AG04449 (cell line): ENCODE results near the gene NOS1AP.

Source experiments
- CTCF ChIA-PET: fragments of 350-600 bp; formaldehyde crosslinking; extraction: SDS; loops from one replicate; lab custom pipeline; 2021; ENCODE audit warnings: antibody characterized with exemption; lab: Yijun Ruan, JAX
- POLR2A ChIA-PET: fragments of 400-600, 350-600 bp; formaldehyde crosslinking; extraction: SDS; loops from one replicate; lab custom pipeline; 2020; ENCODE audit warnings: antibody characterized with exemption, inconsistent platforms; lab: Yijun Ruan, JAX
- DNase-seq: peaks from one replicate; pipeline ENCODE4 v3.0.0-alpha.2; 2010; ENCODE audit warnings: low read depth, low spot score
- H3K4me3 ChIP-seq: 2 replicates; pipeline ENCODE4 v1.5.1; 2011; ENCODE audit warnings: low read depth, mild to moderate bottlenecking, control low read depth, low read length
- TF ChIP-seq, protein P1 (sequence below): IDR thresholded peaks from one replicate; pipeline ENCODE4 v1.5.1; 2011; ENCODE audit warnings: mild to moderate bottlenecking, moderate library complexity, low read length, control low read depth, inconsistent platforms; ENCODE audit not compliant: insufficient read depth; ENCODE audit errors: missing control alignments

The NOS1AP gene

GRCh38 chr1:162180813-162181212 lies 111.3 kb downstream of the NOS1AP start:
- TF ChIP-seq, protein P1, sequence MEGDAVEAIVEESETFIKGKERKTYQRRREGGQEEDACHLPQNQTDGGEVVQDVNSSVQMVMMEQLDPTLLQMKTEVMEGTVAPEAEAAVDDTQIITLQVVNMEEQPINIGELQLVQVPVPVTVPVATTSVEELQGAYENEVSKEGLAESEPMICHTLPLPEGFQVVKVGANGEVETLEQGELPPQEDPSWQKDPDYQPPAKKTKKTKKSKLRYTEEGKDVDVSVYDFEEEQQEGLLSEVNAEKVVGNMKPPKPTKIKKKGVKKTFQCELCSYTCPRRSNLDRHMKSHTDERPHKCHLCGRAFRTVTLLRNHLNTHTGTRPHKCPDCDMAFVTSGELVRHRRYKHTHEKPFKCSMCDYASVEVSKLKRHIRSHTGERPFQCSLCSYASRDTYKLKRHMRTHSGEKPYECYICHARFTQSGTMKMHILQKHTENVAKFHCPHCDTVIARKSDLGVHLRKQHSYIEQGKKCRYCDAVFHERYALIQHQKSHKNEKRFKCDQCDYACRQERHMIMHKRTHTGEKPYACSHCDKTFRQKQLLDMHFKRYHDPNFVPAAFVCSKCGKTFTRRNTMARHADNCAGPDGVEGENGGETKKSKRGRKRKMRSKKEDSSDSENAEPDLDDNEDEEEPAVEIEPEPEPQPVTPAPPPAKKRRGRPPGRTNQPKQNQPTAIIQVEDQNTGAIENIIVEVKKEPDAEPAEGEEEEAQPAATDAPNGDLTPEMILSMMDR, result no peak
- no peak for DNase-seq
- CTCF ChIA-PET, result no interaction called here
- POLR2A ChIA-PET, result no interaction called here
- no peak overlapping the region for H3K4me3 ChIP-seq

DNA sequence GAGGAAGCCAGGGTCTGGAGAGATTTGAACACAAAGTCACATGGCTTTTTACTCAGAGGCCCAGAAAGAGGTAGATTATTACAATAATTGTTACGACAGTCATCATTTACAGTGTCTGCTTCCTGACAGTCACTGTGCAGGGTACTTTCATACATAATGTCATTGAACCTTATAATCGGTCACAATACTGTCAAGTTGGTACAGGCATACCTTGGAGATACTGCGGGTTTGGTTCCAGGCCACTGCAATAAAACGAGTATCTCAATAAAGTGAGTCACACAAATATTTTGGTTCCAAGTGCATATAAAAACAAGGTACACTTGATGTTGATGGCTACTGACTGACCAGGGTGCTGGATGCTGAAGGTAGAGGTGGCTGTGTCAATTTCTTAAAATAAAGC lies 112.6 kb downstream of the NOS1AP start:
- H3K4me3 ChIP-seq, result no peak overlapping the region
- TF ChIP-seq, protein P1, result no peak
- DNase-seq, result no peak
- ChIA-PET POLR2A (interaction anchor here (0.7 kb wide), 1 partner anchor 25 kb away, joined by 3 read pairs; no protein-coding TSS in a partner anchor), CTCF (no interaction called here)

- DNase-seq, result no peak
- ChIA-PET POLR2A (no interaction called here), CTCF (no interaction called here)
Observed at GRCh38 chr1:162185314-162186025, 116.0 kb downstream of the NOS1AP start.

DNA sequence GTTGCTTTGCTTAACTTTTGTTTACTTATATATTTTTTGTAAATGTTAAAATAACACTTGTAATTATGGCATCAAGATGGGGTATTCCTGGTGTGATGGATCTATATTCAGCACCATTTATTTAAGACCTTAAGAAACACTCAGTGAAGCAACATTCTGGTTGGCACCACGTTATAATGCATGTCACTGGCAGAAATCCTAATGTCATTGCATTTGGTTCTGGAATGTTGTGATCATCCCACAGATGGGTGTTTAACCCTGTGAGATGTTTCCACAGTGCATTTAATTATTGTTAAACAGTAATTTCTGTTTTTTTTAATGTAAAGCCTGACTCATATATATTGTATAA lies 116.5 kb downstream of the NOS1AP start:
- CTCF ChIA-PET, result no interaction called here
- POLR2A ChIA-PET, result no interaction called here
- TF ChIP-seq, protein P1, result no peak
- DNase-seq, result no peak
- no peak overlapping the region for H3K4me3 ChIP-seq

More at GRCh38 chr1:162185314-162186025, 116.0 kb downstream of the NOS1AP start:
- H3K4me3 ChIP-seq, result no peak overlapping the region
- TF ChIP-seq, protein P1, result no peak

DNA sequence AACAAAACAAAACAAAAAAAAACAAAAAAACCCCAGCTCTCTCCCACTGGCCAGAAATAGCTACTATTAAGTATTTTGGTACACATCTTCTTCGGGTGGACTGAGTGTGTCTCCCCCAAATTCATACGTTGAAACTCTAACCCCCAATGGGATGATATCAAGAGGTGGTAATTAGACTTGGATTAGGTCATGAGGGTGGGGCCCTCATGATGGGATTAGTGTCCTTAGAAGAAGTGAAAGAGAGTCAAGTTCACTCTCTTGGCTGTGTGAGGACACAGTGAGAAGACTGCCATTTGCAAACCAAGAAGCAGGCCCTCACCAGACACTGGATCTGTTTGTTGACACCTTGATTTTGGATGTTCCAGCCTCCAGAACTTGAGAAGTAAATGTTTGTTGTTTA lies 116.9 kb downstream of the NOS1AP start:
- CTCF ChIA-PET, result no interaction called here
- TF ChIP-seq, protein P1, result no peak
- no peak for DNase-seq
- no peak overlapping the region for H3K4me3 ChIP-seq
- POLR2A ChIA-PET, result no interaction called here

DNA sequence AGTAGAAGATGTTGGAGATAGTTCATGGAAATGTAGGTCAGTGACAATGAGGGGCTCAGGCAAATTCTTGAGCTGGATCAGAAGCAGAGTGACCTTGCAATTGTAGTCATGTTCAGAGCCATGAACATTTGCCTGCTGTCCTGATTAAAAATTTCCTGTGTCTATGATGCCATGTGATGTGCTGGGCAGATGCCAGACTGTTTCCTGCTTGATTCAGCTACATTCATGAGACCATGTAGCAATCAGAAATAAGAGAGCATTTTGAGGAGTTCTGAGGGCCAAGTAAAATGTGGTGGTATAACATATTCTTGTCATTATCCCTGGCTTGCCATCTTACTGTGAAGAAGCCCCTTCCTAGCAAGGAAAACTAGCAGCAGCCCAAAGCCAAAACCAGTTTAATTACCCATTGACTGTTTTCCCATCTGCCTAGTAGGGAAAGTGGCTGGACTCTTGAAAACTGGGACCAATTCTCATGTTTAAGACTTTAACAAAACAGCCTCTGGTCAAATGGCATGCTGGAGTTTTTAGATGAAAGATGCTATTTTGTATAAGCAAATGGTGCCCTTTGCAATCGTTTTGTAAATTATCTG lies 118.3 kb downstream of the NOS1AP start:
- TF ChIP-seq, protein P1, result no peak
- ChIA-PET CTCF (no interaction called here), POLR2A (no interaction called here)
- no peak overlapping the region for H3K4me3 ChIP-seq
- no peak for DNase-seq
